BJ (cell line): Measurements from ENCODE around the gene ZNF564. TPM values are rescaled to one million over a fixed set of nuclear protein-coding genes. Genes with fewer than 3 reads are reported as not detected.

Experiments
- CTCF ChIA-PET: fragments of 350-600 bp; formaldehyde crosslinking; extraction: SDS; loops from one replicate; lab custom pipeline; 2021; ENCODE audit warnings: antibody characterized with exemption, inconsistent platforms; lab: Yijun Ruan, JAX
- POLR2A ChIA-PET: fragments of 300-600 bp; sonication (Branson Sonifier 250); formaldehyde crosslinking; extraction: SDS; loops from one replicate; lab custom pipeline; 2021; ENCODE audit warnings: antibody characterized with exemption; lab: Charles Lee
- DNase-seq: peaks from one replicate; pipeline ENCODE4 v3.0.0-alpha.2; 2011; ENCODE audit warnings: low read depth
- H3K27me3 ChIP-seq: 2 replicates; pipeline ENCODE4 v1.6.0; 2011; ENCODE audit warnings: low read length; ENCODE audit not compliant: control insufficient read depth, insufficient read depth
- H3K36me3 ChIP-seq: 2 replicates; pipeline ENCODE4 v1.5.1; 2011; ENCODE audit warnings: low read length; ENCODE audit not compliant: control insufficient read depth, insufficient read depth
- H3K4me3 ChIP-seq: 2 replicates; pipeline ENCODE4 v1.5.1; 2011; ENCODE audit warnings: low read depth, mild to moderate bottlenecking, control low read depth, low read length
- polyA plus RNA-seq: library from polyadenylated mRNA; depleted of rRNA; stranded (reverse); fragments of >200 nt; gene quantifications from 2 replicates; pipeline ENCODE4 v1.2.3, GENCODE V29; 2011
- TF ChIP-seq, protein P1 (sequence below): IDR thresholded peaks from 2 replicates; pipeline ENCODE4 v1.5.1; 2011; ENCODE audit warnings: low read depth, mild to moderate bottlenecking, control low read depth, inconsistent platforms, low read length, moderate library complexity; ENCODE audit not compliant: insufficient read depth

Gene ZNF564
- polyA plus RNA-seq, 1 experiment, result 1.4 TPM

DNA sequence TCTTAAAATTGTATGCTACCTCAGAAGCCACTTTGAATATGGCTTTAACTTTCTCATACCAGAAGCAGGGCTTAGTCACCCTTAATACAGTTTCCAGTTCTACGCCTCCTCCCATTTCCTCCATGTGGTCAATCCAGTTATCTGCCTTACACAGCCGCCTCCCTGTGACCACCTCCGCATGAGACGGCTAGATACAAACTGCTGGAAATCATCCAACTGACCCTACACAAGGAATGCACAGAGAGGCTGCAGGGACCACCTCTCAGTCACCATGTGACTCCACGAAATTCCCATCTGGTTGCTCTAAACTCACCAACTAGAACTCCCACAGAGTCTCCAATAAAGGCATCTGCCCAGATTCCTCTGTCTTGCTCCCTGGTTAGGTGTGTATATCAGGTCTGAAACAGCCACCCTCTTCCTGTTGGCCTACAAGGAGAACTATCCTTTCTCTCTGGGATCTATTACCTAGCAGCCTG is 6.8 kb downstream of the ZNF564 start:
- peaks cover 2% of the 10 kb centered on the region for H3K36me3 ChIP-seq
- POLR2A ChIA-PET, result no interaction called here
- no peaks in the 10 kb centered on the region for H3K27me3 ChIP-seq
- CTCF ChIA-PET, result no interaction called here
- DNase-seq, result no peak
- TF ChIP-seq, protein P1, sequence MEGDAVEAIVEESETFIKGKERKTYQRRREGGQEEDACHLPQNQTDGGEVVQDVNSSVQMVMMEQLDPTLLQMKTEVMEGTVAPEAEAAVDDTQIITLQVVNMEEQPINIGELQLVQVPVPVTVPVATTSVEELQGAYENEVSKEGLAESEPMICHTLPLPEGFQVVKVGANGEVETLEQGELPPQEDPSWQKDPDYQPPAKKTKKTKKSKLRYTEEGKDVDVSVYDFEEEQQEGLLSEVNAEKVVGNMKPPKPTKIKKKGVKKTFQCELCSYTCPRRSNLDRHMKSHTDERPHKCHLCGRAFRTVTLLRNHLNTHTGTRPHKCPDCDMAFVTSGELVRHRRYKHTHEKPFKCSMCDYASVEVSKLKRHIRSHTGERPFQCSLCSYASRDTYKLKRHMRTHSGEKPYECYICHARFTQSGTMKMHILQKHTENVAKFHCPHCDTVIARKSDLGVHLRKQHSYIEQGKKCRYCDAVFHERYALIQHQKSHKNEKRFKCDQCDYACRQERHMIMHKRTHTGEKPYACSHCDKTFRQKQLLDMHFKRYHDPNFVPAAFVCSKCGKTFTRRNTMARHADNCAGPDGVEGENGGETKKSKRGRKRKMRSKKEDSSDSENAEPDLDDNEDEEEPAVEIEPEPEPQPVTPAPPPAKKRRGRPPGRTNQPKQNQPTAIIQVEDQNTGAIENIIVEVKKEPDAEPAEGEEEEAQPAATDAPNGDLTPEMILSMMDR, result no peak
- no peak overlapping the region for H3K4me3 ChIP-seq

DNA sequence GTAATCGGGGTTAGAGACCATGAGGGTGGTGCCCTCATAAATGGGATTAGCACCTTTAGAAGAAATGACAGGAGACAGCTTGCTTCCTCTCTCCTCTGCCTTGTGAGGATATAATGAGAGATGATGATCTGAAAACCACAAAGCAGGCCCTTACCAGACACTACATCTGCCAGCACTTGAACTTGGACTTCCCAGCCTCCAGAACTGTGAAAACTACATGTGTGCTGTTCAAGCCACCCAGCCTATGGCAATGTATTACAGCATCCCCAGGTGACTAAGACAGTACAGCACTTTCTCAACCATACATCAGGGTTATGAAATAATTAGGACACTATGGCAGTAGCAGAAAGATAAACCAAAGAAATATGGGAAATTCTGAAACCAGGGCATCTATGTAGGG is 7.4 kb downstream of the ZNF564 start:
- no peak for DNase-seq

DNA sequence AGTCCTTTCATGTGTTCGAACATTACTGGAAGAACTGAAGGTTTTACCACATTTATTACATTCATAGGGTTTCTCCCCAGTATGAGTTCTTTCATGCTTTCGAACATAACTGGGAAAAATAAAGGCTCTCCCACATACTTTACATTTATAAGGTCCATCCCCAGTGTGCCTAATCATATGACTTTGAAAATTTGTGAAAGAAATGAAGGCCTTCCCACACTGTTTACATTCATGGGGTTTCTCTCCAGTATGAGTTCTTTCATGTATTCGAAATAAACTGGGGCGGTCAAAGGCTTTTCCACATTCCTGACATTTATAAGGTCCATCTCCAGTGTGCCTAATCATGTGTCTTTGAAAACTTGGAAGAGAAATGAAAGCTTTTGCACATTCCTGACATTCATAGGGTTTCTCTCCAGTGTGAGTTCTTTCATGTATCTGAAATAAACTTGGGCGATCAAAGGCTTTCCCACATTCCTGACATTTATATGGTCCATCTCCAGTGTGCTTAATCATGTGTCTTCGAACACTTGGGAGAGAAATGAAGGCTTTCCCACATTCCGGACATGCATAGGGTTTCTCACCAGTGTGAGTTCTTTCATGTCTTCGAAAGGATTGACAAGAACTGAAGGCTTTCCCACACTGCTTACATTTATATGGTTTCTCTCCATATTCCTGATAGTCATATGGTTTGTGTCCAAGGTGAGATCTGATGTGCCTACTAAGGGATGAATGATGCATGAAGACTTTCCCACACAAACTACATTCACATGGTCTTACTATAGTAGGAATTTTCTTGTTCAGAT is 24.0 kb downstream of the ZNF564 start:
- ChIA-PET CTCF (no interaction called here), POLR2A (no interaction called here)
- Histone ChIP-seq H3K36me3 (peaks cover 19% of the 10 kb centered on the region), H3K27me3 (no peaks in the 10 kb centered on the region), H3K4me3 (no peak overlapping the region)
- DNase-seq, result no peak
- TF ChIP-seq, protein P1, result no peak

More for the DNA sequence above, 7.4 kb downstream of the ZNF564 start:
- peaks cover 2% of the 10 kb centered on the region for H3K36me3 ChIP-seq
- ChIA-PET CTCF (no interaction called here), POLR2A (no interaction called here)
- no peaks in the 10 kb centered on the region for H3K27me3 ChIP-seq
- no peak overlapping the region for H3K4me3 ChIP-seq
- TF ChIP-seq, protein P1, result no peak

DNA sequence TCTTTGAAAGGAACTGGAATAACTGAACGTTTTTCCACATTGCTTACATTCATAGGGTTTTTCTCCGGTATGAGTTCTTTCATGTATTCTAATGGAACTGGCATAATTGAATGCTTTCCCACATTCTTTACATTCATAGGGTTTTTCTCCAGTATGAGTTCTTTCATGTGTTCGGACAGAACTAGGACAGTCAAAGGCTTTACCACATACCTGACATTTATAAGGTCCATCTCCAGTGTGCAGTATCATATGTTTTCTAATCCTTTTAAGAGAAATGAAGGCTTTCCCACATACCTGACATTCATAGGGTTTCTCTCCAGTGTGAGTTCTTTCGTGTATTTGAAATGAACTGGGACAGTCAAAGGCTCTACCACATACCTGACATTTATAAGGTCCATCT is 24.7 kb downstream of the ZNF564 start:
- peaks cover 19% of the 10 kb centered on the region for H3K36me3 ChIP-seq
- TF ChIP-seq, protein P1, result no peak
- CTCF ChIA-PET, result interaction anchor here (0.7 kb wide), 1 partner anchor 18 kb away, joined by 3 read pairs; no protein-coding TSS in a partner anchor

DNA sequence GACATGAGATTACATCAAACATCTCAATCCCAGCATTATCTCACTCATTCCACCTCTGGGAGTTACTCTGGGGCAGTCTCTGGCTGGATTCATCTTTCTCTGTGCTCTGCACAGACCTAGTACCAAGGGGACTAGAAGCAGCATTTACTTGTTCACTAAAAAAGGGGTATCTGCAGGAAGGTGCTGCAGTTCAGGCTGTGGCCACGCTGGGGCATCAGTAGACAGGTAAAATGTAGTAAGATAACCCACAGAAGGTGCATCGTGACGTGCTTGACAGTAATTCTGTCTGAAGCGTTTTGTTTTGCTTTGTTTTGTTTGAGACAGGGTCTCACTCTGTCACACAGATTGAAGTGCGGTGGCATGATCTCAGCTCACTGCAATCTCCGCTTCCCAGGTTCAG is 29.3 kb downstream of the ZNF564 start:
- TF ChIP-seq, protein P1, result no peak
- Histone ChIP-seq H3K27me3 (no peaks in the 10 kb centered on the region), H3K4me3 (no peak overlapping the region), H3K36me3 (peaks cover 9% of the 10 kb centered on the region)
- CTCF ChIA-PET, result no interaction called here
- POLR2A ChIA-PET, result no interaction called here
- no peak for DNase-seq

More for the DNA sequence above, 24.7 kb downstream of the ZNF564 start:
- H3K27me3 ChIP-seq, result no peaks in the 10 kb centered on the region
- DNase-seq, result no peak
- POLR2A ChIA-PET, result no interaction called here
- H3K4me3 ChIP-seq, result no peak overlapping the region
